MCF 10A (cell line): ENCODE data around the gene NUTM2G. TPM values are rescaled to one million over a fixed set of nuclear protein-coding genes. Genes with fewer than 3 reads are reported as not detected.
"Not testable (repeated sequence)": the region's sequence is repeated elsewhere in the genome, so short reads cannot be mapped to it uniquely, and the experiment has no call there.

ENCODE experiments used
- BruUV-seq: library from RNA; stranded (reverse); fragments of 400-500 nt; replicated peaks from 2 replicates; lab custom pipeline; 2021; lab: Mats Ljungman, UMichigan
- CTCF ChIA-PET: fragments of 300-600 bp; sonication (Branson Sonifier 250); formaldehyde crosslinking; extraction: SDS; loops from one replicate; lab custom pipeline; 2021; ENCODE audit warnings: antibody characterized with exemption, inconsistent platforms; lab: Yijun Ruan, JAX
- POLR2A ChIA-PET: fragments of 300-600, 350-650 bp; sonication (Branson Sonifier 250); formaldehyde crosslinking; extraction: SDS; loops from one replicate; lab custom pipeline; 2020; ENCODE audit warnings: antibody characterized with exemption, inconsistent platforms; lab: Yijun Ruan, JAX
- DNase-seq: peaks from one replicate; pipeline ENCODE4 v3.0.0-alpha.2; 2018; ENCODE audit not compliant: unreplicated experiment
- H3K27ac Mint-ChIP-seq: one replicate; pipeline ENCODE4 v1.8.0; 2022; ENCODE audit warnings: mild to moderate bottlenecking, low read depth, mixed read lengths; ENCODE audit not compliant: unreplicated experiment
- H3K27me3 Mint-ChIP-seq: one replicate; pipeline ENCODE4 v1.8.0; 2022; ENCODE audit warnings: mixed read lengths; ENCODE audit not compliant: insufficient read depth, unreplicated experiment
- H3K36me3 Mint-ChIP-seq: one replicate; pipeline ENCODE4 v1.8.0; 2022; ENCODE audit warnings: mild to moderate bottlenecking, moderate library complexity, mixed read lengths; ENCODE audit not compliant: insufficient read depth, unreplicated experiment
- H3K4me1 Mint-ChIP-seq: one replicate; pipeline ENCODE4 v1.8.0; 2022; ENCODE audit warnings: mixed read lengths; ENCODE audit not compliant: insufficient read depth, unreplicated experiment
- H3K4me3 Mint-ChIP-seq: one replicate; pipeline ENCODE4 v1.8.0; 2022; ENCODE audit warnings: mild to moderate bottlenecking, moderate library complexity, mixed read lengths; ENCODE audit not compliant: unreplicated experiment
- H3K9me3 Mint-ChIP-seq: one replicate; pipeline ENCODE4 v1.8.0; 2022; ENCODE audit warnings: mixed read lengths; ENCODE audit not compliant: unreplicated experiment
- CTCF ChIP-seq: fragments of 200-600 bp; IDR thresholded peaks from one replicate; pipeline ENCODE4 v1.8.0; 2022; ENCODE audit warnings: antibody characterized with exemption, mild to moderate bottlenecking; ENCODE audit not compliant: unreplicated experiment
- intact Hi-C: fragments of 100-400 bp; cut with micrococcal nuclease; formaldehyde crosslinking; loops from 2 replicates; pipeline ENCODE4 v1.14.1; 2022
- total RNA-seq: library from RNA; stranded (reverse); gene quantifications from 2 replicates; pipeline ENCODE4 v1.2.3, GENCODE V29; 2022

The NUTM2G gene
- total RNA-seq, 1 experiment from 2014 or later: not detected

- peaks cover 11% of the 10 kb centered on the region for H3K4me1 Mint-ChIP-seq
- TF ChIP-seq CTCF: no peak
- DNase-seq: no peak
- BruUV-seq: no TSS peak
- no peaks in the 10 kb centered on the region for H3K27me3 Mint-ChIP-seq
- H3K9me3 Mint-ChIP-seq: no peaks in the 10 kb centered on the region
- intact Hi-C loops: no loop called here
- peaks cover 5% of the 10 kb centered on the region for H3K36me3 Mint-ChIP-seq
- H3K27ac Mint-ChIP-seq: no peak overlapping the region
- ChIA-PET CTCF (no interaction called here), POLR2A (no interaction called here)
- no peak overlapping the region for H3K4me3 Mint-ChIP-seq
Measured at GRCh38 chr9:96888591-96888990, 40.1 kb upstream of the NUTM2G start.

- Mint-ChIP-seq H3K4me1 (no peaks in the 10 kb centered on the region), H3K4me3 (no peak overlapping the region), H3K9me3 (no peaks in the 10 kb centered on the region), H3K27ac (no peak overlapping the region), H3K27me3 (no peaks in the 10 kb centered on the region), H3K36me3 (peaks cover 18% of the 10 kb centered on the region)
- no peak for DNase-seq
- no peak for TF ChIP-seq CTCF
- ChIA-PET CTCF (no interaction called here), POLR2A (interaction anchor here (0.5 kb wide), 1 partner anchor 120 kb away, joined by 3 read pairs; no protein-coding TSS in a partner anchor)
- BruUV-seq: no TSS peak
- intact Hi-C loops: no loop called here
Measured at GRCh38 chr9:96892131-96892530, 36.5 kb upstream of the NUTM2G start.

- H3K9me3 Mint-ChIP-seq, intact Hi-C loops, H3K4me1 Mint-ChIP-seq, BruUV-seq, H3K4me3 Mint-ChIP-seq, H3K27ac Mint-ChIP-seq, POLR2A ChIA-PET, CTCF ChIA-PET, H3K27me3 Mint-ChIP-seq, DNase-seq: not testable (repeated sequence)
- H3K36me3 Mint-ChIP-seq: peaks cover 17% of the 10 kb centered on the region
Measured at GRCh38 chr9:96900010-96900409, 28.6 kb upstream of the NUTM2G start.

- intact Hi-C loops, POLR2A ChIA-PET, H3K36me3 Mint-ChIP-seq, DNase-seq, H3K27me3 Mint-ChIP-seq, H3K27ac Mint-ChIP-seq, H3K9me3 Mint-ChIP-seq, CTCF ChIA-PET, H3K4me1 Mint-ChIP-seq, H3K4me3 Mint-ChIP-seq, BruUV-seq: not testable (repeated sequence)
Measured at GRCh38 chr9:96904947-96905722, 23.5 kb upstream of the NUTM2G start.

GRCh38 chr9:96908479-96908878, 20.2 kb upstream of the NUTM2G start:
- H3K27me3 Mint-ChIP-seq, POLR2A ChIA-PET, CTCF ChIA-PET, intact Hi-C loops, DNase-seq, H3K4me1 Mint-ChIP-seq, BruUV-seq, H3K27ac Mint-ChIP-seq, H3K4me3 Mint-ChIP-seq, H3K9me3 Mint-ChIP-seq, H3K36me3 Mint-ChIP-seq: not testable (repeated sequence)

- H3K27me3 Mint-ChIP-seq, intact Hi-C loops, POLR2A ChIA-PET, BruUV-seq, H3K9me3 Mint-ChIP-seq, H3K4me1 Mint-ChIP-seq, H3K4me3 Mint-ChIP-seq, CTCF ChIA-PET, DNase-seq, H3K27ac Mint-ChIP-seq: not testable (repeated sequence)
- H3K36me3 Mint-ChIP-seq: peaks cover 16% of the 10 kb centered on the region
Measured at GRCh38 chr9:96915539-96915938, 13.1 kb upstream of the NUTM2G start.

- H3K27me3 Mint-ChIP-seq, intact Hi-C loops, H3K9me3 Mint-ChIP-seq, POLR2A ChIA-PET, CTCF ChIA-PET, DNase-seq, H3K27ac Mint-ChIP-seq, BruUV-seq, H3K4me1 Mint-ChIP-seq, H3K4me3 Mint-ChIP-seq: not testable (repeated sequence)
- H3K36me3 Mint-ChIP-seq: peaks cover 16% of the 10 kb centered on the region
Measured at GRCh38 chr9:96916531-96916930, 12.1 kb upstream of the NUTM2G start.

GRCh38 chr9:96918550-96918949, 10.1 kb upstream of the NUTM2G start:
- BruUV-seq, H3K4me3 Mint-ChIP-seq, H3K9me3 Mint-ChIP-seq, H3K27ac Mint-ChIP-seq, intact Hi-C loops, H3K27me3 Mint-ChIP-seq, DNase-seq, CTCF ChIA-PET, H3K4me1 Mint-ChIP-seq: not testable (repeated sequence)
- H3K36me3 Mint-ChIP-seq: peaks cover 16% of the 10 kb centered on the region
- POLR2A ChIA-PET: interaction anchor here (0.7 kb wide), 1 partner anchor 128 kb away, joined by 3 read pairs; no protein-coding TSS in a partner anchor
